ENCODE measurements around the gene GIMAP5. TPM values are rescaled to one million over a fixed set of nuclear protein-coding genes. Genes with fewer than 3 reads are reported as not detected.
A peak's percentile ranks its signal among the peaks of the same experiment; 100 is the strongest.

Gene GIMAP5
- polyA plus RNA-seq, 1 of the 3 experiments (the other 2 are of a cell fraction): not detected

DNA sequence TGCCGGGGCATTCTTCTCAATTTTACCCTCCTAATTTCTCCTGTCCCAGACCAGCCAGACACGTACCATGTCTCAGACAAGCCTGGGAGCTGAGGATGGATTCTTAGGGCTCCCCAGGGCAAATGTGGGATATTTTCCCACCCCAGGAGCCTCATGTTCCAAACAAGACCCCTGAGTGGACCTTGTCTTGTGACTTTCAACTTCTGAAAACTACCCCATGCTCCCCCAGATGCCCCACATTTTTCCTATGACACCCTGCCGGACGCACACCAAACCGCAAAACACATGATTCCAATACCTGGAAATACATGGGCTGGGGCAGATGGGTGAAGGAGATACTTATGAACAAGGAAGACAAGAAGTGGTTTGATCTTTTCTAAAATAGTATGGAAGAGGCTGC lies 874 bp downstream of the GIMAP5 start:
- TF ChIP-seq JUND (IDR thresholded peaks at IDR 0.05): no peak
- TF ChIP-seq, protein P1, sequence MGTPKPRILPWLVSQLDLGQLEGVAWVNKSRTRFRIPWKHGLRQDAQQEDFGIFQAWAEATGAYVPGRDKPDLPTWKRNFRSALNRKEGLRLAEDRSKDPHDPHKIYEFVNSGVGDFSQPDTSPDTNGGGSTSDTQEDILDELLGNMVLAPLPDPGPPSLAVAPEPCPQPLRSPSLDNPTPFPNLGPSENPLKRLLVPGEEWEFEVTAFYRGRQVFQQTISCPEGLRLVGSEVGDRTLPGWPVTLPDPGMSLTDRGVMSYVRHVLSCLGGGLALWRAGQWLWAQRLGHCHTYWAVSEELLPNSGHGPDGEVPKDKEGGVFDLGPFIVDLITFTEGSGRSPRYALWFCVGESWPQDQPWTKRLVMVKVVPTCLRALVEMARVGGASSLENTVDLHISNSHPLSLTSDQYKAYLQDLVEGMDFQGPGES (IDR thresholded peaks at IDR 0.05; ENCODE audit: low read depth, low read length): no peak
- TF ChIP-seq, protein P2, sequence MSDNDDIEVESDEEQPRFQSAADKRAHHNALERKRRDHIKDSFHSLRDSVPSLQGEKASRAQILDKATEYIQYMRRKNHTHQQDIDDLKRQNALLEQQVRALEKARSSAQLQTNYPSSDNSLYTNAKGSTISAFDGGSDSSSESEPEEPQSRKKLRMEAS (IDR thresholded peaks at IDR 0.05; ENCODE audit: low read depth): no peak
- TF ChIP-seq RXRA (IDR thresholded peaks at IDR 0.05; ENCODE audit: borderline replicate concordance, low read depth): no peak
- TF ChIP-seq YY1 (IDR thresholded peaks at IDR 0.05; ENCODE audit: low read depth): no peak
- H3K9me3 ChIP-seq: no peaks in the 10 kb centered on the region
- H4K20me1 ChIP-seq (ENCODE audit: insufficient read depth): no peaks in the 10 kb centered on the region
- H3K4me2 ChIP-seq: peak overlapping the region; percentile 39; the same call in 1 of the 2 replicates
- no peak for DNase-seq
- H3K79me2 ChIP-seq (ENCODE audit: insufficient read depth): no peaks in the 10 kb centered on the region
- no peak overlapping the region for H2AFZ ChIP-seq (ENCODE audit: low read depth)
- no peaks in the 10 kb centered on the region for H3K36me3 ChIP-seq (replicated peaks in 1 of 2; ENCODE audit: control insufficient read depth in 1 of 2, insufficient read depth in 2 of 2, low read length in 1 of 2)
- no peaks in the 10 kb centered on the region; the same call in 1 of the 2 replicates for H3K27me3 ChIP-seq (ENCODE audit: insufficient read depth)
- WGBS (ENCODE audit: low lambda C conversion rate): 25% methylated on average over 5 of the region's 5 CpGs
- H3K27ac ChIP-seq (ENCODE audit: low read depth in 2 of 2, low read length in 1 of 2): no peak overlapping the region
- ChIA-PET POLR2A (no interaction called here), CTCF (interaction anchor here (0.7 to 2.3 kb wide), 8 partner anchors 10 to 289 kb away, joined by 3 to 5 read pairs (median 3); no protein-coding TSS in a partner anchor)
- H3K4me1 ChIP-seq (ENCODE audit: control insufficient read depth in 1 of 2, insufficient read depth in 2 of 2, low read depth in 1 of 2, low read length in 1 of 2): peaks cover 0 to 2% of the 10 kb centered on the region in 2 experiments; a peak in 1 of 4 replicates
- H3F3A ChIP-seq (replicated peaks; ENCODE audit: insufficient read depth): no peaks in the 10 kb centered on the region
- H3K9me2 ChIP-seq: no peaks in the 10 kb centered on the region
- no peak overlapping the region for H3K9ac ChIP-seq
- H3K4me3 ChIP-seq (ENCODE audit: low read depth in 2 of 2, low read length in 1 of 2): no peak overlapping the region

DNA sequence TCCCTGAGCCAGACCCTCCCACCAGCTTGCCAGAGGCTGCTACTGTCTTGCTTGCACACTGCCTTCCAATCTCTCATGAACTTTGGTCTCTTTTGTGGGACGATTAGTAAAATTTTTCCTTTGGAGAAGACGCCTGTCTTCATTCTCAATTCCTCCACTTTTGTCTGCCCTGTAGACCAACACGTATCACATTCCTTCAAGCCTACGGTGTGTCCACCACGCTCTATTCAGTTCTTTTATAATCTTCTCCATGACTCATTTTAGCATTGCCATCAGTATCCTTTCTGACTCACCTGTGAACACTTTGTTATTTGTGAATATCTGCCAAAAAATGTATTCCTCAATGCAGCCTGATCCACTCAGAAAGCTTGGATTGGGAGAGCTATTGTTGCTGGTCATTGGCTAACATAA lies 1.4 kb downstream of the GIMAP5 start:
- no peaks in the 10 kb centered on the region for H3F3A ChIP-seq (replicated peaks; ENCODE audit: insufficient read depth)
- no peak overlapping the region for H3K27ac ChIP-seq (ENCODE audit: low read depth in 2 of 2, low read length in 1 of 2)
- H3K4me2 ChIP-seq: no peak overlapping the region; the same call in 1 of the 2 replicates
- H3K9ac ChIP-seq: no peak overlapping the region
- 18% methylated on average over 5 of the region's 5 CpGs for WGBS (ENCODE audit: low lambda C conversion rate)
- H3K4me1 ChIP-seq (ENCODE audit: control insufficient read depth in 1 of 2, insufficient read depth in 2 of 2, low read depth in 1 of 2, low read length in 1 of 2): peaks cover 0 to 2% of the 10 kb centered on the region in 2 experiments; a peak in 1 of 4 replicates
- H3K36me3 ChIP-seq (replicated peaks in 1 of 2; ENCODE audit: control insufficient read depth in 1 of 2, insufficient read depth in 2 of 2, low read length in 1 of 2): no peaks in the 10 kb centered on the region
- ChIA-PET CTCF (interaction anchor here (0.7 to 2.3 kb wide), 10 partner anchors 10 to 290 kb away, joined by 3 to 5 read pairs (median 3); no protein-coding TSS in a partner anchor), POLR2A (no interaction called here)
- no peaks in the 10 kb centered on the region for H3K9me2 ChIP-seq
- H3K79me2 ChIP-seq (ENCODE audit: insufficient read depth): no peaks in the 10 kb centered on the region
- no peak overlapping the region for H3K4me3 ChIP-seq (ENCODE audit: low read depth in 2 of 2, low read length in 1 of 2)
- DNase-seq: no peak
- TF ChIP-seq RFX5 (IDR thresholded peaks at IDR 0.05; ENCODE audit: low read length): no peak
- TF ChIP-seq TAF1 (IDR thresholded peaks at IDR 0.05; ENCODE audit: borderline replicate concordance, low read depth, low read length): no peak
- TF ChIP-seq MEF2A (IDR thresholded peaks at IDR 0.05; ENCODE audit: borderline replicate concordance, low read depth): no peak
- TF ChIP-seq TCF12 (IDR thresholded peaks at IDR 0.05): no peak
- no peak for TF ChIP-seq FOXM1 (IDR thresholded peaks at IDR 0.05; ENCODE audit: low read depth)
- H3K27me3 ChIP-seq (ENCODE audit: insufficient read depth): no peaks in the 10 kb centered on the region; the same call in 1 of the 2 replicates
- no peaks in the 10 kb centered on the region for H3K9me3 ChIP-seq
- H2AFZ ChIP-seq (ENCODE audit: low read depth): no peak overlapping the region
- no peaks in the 10 kb centered on the region for H4K20me1 ChIP-seq (ENCODE audit: insufficient read depth)

DNA sequence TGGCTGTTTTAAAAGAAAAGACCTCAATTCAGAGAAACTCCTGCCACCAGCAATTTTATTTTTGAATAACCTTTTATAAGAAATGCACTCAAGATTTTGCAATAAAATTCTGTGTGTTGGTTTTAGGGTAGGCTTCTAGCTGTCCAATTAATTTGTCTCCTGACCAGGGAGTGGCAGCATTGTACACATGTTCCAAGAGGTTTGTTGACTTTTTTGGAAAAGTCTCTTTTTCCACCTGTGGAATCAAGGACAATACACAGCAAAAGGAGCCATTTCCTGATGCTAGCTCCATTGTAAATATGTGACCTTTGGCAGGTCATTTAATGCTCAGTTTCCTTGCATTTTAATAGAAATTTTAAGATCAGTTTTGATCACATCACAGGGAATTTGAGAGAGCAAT lies 1.8 kb downstream of the GIMAP5 start:
- Histone ChIP-seq H3K9ac (no peak overlapping the region), H2AFZ (ENCODE audit: low read depth) (no peak overlapping the region), H3K79me2 (ENCODE audit: insufficient read depth) (no peaks in the 10 kb centered on the region), H3K36me3 (replicated peaks in 1 of 2; ENCODE audit: control insufficient read depth in 1 of 2, insufficient read depth in 2 of 2, low read length in 1 of 2) (no peaks in the 10 kb centered on the region), H3K27ac (ENCODE audit: low read depth in 2 of 2, low read length in 1 of 2) (no peak overlapping the region), H3K4me3 (ENCODE audit: low read depth in 2 of 2, low read length in 1 of 2) (no peak overlapping the region), H3F3A (replicated peaks; ENCODE audit: insufficient read depth) (no peaks in the 10 kb centered on the region), H3K4me1 (ENCODE audit: control insufficient read depth in 1 of 2, insufficient read depth in 2 of 2, low read depth in 1 of 2, low read length in 1 of 2) (peaks cover 0 to 2% of the 10 kb centered on the region in 2 experiments; a peak in 1 of 4 replicates), H3K4me2 (no peak overlapping the region), H3K9me2 (no peaks in the 10 kb centered on the region), H4K20me1 (ENCODE audit: insufficient read depth) (no peaks in the 10 kb centered on the region), H3K27me3 (ENCODE audit: insufficient read depth) (no peaks in the 10 kb centered on the region; the same call in 1 of the 2 replicates), H3K9me3 (no peaks in the 10 kb centered on the region)
- ChIA-PET CTCF (interaction anchor here (0.7 to 2.3 kb wide), 9 partner anchors 9 to 290 kb away, joined by 3 to 5 read pairs (median 3); no protein-coding TSS in a partner anchor), POLR2A (no interaction called here)
- TF ChIP-seq SMC3 (IDR thresholded peaks at IDR 0.05; ENCODE audit: low read depth, low read length): 0 out of 2 replicates have a peak, but pooled peaks have one; percentile 7
- no peak for TF ChIP-seq FOXM1 (IDR thresholded peaks at IDR 0.05; ENCODE audit: low read depth)
- TF ChIP-seq, protein P2 (IDR thresholded peaks at IDR 0.05; ENCODE audit: low read depth): no peak
- TF ChIP-seq RAD21 (IDR thresholded peaks at IDR 0.05; ENCODE audit: low read length): peak; percentile 39
- DNase-seq: no peak
